HS-27A (cell line): Measurements from ENCODE around the gene ASPSCR1.

Source experiments
- DNase-seq: peaks from one replicate; pipeline ENCODE4 v3.0.0-alpha.2; 2012; ENCODE audit warnings: low read depth, missing footprints

ASPSCR1 gene

DNA sequence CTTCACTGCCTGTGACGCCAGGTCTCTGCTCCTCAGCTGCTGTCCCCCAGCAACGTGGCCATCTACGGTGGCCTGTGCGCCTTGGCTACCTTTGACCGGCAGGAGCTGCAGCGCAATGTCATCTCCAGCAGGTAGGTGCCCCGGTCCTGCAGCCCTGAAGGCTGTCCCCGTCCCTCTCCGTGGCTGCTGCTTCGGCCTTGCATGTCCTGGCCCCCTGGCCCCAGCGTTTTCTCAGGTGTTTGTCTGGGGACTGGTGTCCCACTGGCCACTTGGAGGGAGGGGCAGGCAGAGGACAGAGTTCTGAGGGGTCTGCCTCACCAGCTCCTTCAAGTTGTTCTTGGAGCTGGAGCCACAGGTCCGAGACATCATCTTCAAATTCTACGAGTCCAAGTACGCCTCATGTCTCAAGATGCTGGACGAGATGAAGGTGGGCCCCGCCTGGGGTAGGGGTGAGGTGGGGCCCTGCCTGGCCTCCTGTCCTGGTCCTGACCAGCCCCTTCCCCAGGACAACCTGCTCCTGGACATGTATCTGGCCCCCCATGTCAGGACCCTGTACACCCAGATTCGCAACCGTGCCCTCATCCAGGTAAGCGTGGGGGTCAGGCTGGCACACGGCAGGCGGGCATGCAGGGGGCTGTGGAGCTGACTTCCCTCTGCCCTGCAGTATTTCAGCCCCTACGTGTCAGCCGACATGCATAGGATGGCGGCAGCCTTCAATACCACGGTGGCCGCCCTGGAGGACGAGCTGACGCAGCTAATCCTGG lies 78.7 kb downstream of the ASPSCR1 start:
- DNase-seq = no peak

- no peak for DNase-seq
These were observed 79.5 kb downstream of the ASPSCR1 start for GRCh38 chr17:82056729-82057621.

DNA sequence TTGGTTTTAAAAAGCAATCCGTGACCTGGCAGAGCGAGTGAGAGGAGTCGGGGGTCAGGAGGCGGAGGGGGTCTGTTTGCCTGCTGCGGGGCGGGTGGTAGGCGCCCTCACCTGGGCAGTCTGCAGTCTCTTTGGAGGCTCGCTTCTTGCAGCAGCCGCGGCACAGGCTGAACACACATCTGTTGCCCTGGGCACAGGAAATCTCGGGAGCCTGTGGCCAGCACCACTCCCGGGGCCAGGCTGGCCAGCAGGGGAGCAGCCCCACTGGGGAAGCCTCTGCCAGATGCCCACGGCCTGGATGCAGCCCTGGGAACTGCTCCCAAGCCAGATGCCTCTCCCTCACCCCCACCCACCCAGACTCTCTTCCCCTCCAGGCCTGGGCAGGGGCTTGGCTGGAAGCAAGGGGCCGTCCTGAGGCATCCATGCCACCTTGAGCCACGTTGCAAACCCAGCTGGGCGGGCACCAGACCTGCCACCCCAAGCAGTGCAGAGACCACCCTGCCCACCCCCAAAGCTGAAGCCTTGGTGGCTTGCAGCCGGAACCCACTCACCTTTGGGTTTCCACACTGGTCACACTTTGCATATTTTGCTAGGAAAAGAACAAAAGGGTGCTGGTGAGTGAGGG lies 80.9 kb downstream of the ASPSCR1 start:
- no peak for DNase-seq

DNA sequence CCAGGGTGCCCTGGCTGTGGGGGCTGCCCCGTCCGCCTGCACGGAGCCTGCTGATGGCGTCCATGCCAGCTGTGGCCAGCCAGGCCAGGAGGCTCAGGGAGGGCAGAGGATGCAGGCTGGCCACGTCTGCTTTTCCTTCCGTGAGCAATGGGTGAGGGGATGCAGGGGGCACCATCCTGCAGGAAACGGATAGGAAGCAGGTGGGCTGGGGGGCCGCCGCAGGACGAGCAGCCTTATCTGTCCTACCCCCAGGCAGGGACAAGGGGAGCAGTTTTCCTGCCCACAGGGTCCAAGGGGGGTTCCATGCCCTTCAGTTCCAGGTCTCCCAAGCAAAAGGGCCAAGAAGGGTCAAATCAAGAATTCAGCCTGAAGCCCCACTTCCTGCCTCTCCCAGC lies 81.4 kb downstream of the ASPSCR1 start:
- DNase-seq = no peak

DNA sequence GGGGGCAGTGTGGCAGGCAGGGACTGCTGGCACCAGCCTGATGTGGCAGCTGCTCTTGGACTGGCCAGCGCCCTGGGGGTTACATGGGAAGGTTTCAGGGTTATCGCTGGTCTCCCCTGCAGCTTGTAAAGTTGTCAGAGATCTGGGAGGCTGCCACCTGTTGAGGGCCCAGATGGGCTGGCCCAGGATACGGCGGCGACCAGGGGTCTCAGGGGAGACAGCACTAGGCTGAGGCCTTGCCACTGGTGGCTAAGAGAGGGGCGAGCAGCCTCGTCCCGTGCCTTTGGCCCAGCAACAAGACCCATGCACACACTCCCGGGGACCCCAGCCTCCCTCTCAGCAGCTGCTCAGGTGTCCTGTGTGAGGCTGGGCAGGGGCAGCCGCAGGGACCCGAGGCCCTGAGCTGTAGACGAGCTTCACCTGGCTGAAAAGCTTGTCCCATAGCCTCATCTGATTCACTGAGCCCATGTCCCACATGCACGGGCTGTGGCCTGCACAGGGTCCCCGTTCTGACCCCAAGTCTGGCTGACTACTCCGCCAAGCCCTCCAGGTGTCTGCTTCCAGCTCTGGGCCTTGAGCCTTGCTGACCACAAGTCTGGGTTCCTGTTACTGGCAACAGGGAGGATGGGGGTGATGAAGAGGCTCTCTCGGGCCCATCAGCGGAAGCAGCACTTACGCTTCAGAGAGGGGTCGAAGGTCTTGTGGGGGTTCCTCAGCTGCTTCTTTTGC lies 82.0 kb downstream of the ASPSCR1 start:
- DNase-seq = no peak

DNA sequence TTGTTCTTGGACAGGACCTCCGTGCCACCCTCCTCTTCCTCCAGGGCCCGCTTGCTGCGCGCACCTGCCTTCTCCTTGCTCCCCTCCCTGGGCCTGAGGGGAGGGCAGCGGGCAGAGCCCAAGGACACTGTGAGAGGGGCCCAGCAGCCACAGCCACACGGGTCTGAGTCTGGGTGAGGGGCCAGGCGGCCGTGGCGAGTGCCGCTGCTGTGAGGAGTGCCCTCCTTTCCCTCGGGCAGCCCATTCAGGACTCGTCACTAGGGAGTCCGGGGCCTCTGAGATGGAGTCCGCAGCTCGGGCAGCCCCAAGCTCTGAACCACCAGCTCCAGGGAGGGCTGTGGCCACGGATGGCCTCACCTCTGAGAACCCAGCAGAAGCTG lies 82.6 kb downstream of the ASPSCR1 start:
- no peak for DNase-seq

DNA sequence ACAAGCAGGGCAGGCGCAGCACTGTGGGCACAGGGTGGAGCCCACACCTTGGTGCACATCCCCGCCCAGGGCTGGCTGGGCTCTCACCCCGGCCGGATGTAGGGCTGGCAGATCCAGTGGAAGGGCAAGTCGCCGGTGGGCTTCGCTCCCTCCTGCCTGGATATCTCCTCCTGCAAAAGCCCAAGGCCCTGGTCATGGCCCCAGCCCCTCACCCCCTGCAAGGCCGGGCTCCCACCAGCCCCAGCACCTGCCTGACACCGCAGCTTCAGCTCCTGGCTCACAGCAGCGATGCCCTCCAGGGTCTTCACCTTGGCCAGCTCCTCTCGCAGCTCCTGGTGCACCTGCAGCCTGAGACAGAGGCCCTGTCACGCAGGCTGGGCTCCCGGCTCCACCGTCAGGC lies 83.2 kb downstream of the ASPSCR1 start:
- DNase-seq = no peak

DNA sequence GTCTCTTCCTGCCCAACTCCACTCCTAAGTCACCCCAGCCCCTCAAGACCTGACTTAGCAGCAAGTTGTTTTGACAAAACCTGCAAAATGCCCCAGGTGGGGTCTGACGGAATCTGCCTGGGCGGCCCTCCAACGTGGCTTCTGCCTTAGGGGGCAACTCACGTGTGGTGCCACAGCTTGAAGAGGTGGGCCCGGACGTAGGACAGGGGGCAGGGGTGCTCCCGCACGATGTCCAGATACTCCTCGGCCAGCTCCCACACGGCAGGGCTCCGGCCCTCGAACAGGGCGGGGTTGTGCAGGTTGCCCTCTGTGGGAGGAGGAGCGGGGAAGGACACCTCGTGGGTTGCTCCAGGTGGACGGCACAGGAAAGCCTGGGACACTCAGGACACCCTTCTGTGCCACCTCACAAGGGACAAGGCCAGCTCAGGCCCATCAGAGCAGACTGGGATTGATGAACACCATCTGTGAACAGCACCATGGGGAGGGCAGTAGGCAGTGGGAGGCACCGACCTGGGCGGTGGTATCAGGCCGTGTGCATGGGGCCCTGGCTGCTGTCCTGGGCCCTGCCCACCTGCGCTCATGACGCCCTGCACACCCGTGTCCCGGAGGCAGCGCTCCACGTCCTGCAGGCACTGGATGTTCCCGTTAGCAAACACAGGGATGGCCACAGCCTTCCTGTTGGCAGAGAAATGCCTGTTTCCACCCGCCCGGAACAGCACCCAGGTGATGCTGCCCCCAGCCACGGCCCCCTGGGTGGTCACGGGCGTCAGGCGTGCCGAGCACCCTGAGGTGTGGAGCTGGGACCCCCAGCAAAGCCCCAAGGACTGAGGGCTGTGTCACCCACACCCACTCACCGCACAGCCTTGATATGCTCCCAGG lies 83.9 kb downstream of the ASPSCR1 start:
- no peak for DNase-seq

DNA sequence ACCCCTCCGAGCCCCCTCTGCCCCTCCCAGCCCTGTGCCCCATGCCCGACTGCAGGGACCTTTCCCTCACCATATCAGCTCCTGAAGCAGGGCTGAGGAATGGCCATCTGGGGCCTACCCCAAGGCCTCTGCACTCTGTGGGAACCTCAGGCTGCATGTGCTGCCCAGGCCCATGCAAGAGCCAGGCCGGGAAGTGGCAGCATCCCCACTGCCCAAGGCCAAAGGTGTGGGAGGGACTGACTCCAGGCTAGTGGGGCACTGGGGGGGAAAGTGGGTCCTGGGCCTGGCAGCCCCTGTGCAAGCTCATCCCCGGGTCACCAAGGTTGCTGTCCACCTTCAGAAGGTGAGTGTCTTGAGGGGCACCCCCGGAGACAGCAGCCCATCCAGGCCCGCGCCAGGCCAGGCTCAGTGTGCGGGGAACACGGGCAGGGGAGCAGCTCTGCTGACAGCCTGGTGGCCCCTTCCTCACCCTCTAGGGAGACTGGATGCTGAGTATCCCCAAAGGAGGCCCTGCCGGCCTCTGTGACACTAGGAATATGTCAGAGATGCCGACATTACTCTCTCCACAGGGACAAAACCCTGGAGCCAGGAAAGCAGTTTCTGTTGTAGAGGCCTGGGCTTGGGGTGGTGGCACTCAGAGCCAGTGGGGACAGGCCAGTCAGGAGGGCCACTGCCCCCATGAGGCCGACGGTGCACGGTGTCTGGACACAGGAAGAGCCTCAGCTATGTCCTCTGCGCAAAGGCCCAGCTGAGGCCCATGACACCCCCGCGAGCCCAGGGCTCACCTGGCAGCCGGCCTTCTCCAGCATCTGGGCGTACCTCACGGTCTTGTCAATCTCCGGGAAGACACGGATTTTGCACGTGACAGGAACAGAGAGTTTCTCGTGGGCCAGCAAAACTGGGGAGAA lies 84.9 kb downstream of the ASPSCR1 start:
- DNase-seq = no peak

- DNase-seq = no peak
These were observed 85.5 kb downstream of the ASPSCR1 start for GRCh38 chr17:82062984-82063368.

- DNase-seq = no peak
These were observed 86.3 kb downstream of the ASPSCR1 start for GRCh38 chr17:82063424-82064415.

- DNase-seq = no peak
These were observed 87.2 kb downstream of the ASPSCR1 start for GRCh38 chr17:82064433-82065192.

DNA sequence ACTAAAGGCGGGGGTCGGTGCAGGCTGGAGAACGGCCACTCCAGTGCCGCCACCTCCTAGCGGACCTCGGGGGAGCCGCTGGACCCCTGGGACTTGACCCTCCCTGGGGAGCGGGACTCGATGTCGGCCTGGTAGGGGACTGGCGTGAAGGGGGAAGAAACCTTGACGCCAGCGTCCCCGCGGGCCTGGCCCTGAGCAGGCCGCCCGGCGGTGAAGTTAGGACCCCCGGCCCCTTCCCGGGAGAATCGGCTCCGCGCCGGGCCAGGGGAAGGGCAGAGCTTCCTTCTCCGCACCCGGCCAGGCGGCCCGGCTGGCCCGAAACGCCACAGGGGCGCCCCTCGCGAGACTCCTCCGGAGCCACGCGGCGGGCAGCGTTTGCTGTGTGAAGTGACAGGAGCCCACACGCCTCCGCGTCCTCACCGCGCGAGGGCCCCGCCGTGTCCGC lies 87.8 kb downstream of the ASPSCR1 start:
- no peak for DNase-seq

DNA sequence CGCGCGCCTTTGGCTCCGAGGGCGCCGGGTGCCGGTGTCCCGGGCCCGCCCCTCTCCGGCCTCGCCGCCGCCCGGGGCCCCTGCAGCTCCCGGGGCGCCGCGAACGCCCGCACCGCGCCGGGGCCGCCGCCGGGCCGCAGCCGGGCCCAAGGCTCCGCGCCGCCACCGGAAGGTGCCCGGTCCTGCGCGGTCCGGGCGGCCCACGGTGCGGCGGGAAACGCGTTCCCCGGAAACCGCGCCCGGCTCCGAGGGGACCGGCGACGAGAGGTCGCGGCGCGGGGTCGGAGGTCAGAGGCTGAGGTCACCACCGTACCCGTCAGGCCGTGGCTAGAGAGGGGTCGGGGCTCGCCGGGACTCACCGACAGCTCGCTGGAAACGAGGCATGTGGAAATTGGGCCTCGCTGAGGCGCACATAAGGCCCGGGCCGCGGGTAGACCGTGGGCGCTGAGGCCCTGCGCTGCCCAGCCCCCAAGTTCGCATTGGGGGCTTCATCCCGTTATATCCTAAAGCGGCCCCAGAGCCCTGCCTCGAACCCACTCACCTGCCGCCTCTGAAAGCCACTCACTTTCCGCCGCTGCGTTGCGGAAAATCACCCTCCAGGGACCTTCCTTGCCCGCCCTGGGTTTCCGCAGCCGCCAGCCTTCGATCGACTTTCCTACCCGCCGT lies 88.3 kb downstream of the ASPSCR1 start, which contains the start of gene DUS1L:
TSS of gene DUS1L (minus strand) at position 167 of the 666 bp plus-strand sequence. CDS start 745 bp downstream, outside the sequence.
- no peak for DNase-seq
